SW 1271 (cell line): Measurements from ENCODE around the gene SUMO2.
"Not testable (repeated sequence)": the region's sequence is repeated elsewhere in the genome, so short reads cannot be mapped to it uniquely, and the experiment has no call there.

Experiments used
- DNase-seq, 2 experiments: peaks; one replicate each; lab custom pipeline; 2025; lab: John Stamatoyannopoulos, UW

The SUMO2 gene

DNA sequence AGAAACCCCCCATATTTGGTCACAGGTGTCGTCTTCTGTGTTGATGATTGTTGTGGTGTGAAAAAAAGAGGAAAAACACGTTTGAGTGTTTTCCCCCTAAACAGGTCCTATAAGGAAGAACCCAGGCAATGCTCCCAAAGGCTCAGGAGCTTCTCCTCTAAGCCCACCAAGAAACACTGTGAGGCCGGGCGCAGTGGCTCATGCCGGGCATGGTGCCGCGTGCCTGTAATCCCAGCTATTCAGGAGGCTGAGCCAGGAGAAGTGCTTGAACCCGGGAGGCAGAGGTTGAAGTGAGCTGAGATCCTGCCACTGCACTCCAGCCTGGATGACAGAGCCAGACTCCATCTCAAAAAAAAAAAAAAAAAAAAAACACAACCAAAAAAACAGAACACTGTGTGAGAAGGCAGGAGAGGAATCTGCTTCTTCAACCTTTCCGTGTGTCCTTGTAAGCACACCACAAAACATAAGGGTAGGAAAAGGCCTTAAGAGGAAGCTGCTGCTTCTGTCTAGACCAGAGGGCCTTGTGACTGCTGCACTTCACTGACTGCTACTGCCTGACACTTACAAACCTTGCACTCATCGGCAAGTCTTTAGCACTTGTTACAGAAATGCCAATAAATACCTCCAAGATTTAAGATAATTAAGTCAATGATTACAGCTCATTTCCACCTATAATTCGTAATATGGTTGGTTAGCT is 37.8 kb downstream of the SUMO2 start:
- DNase-seq = no peak

DNA sequence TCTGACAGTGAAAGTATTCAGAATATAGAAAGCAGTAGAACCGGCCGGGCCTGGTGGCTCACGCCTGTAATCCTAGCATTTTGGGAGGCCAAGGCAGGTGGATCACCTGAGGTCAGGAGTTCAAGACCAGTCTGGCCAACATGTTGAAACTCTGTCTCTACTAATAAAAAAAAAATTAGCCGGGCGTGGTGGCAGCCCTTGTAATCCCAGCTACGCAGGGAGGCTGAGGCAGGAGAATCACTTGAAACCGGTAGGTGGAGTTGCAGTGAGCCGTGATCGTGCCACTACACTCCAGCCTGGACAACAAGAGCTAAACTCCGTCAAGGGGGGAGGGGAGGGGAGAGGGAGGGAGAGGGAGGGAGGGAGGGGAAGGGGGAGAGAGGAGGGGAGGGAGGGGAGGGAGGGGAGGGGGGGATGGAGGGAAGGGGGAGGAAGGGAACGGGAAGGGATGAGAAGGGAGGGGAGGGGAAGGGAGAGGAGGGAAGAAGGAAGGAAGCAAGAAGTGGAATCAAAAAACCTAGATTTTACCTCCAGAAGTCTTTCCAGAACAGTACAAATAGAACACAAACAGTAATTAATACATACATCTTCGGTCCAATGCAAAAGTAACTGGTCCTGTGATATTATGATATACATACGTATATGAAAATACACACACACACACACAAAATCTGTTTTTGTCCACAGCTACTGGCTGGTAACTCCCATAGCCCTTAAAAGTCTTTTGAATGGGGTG is 40.4 kb downstream of the SUMO2 start:
- no peak for DNase-seq

DNA sequence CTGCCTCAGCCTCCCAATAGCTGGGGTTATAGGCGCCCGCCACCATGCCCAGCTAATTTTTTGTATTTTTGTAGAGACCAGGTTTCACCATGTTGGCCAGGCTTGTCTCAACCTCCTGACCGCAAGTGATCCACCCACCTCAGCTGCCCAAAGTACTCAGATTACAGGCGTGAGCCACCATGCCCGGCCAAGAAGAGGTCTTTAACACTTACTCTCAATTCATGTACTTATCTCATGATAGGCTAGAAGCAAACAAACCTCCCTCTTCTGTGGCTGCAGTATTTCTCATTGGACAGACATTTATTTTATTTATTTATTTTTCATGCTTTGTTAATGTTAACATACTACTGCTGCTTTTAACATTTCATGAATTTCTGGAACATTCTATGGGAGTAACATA is 44.2 kb downstream of the SUMO2 start:
- no peak for DNase-seq

DNA sequence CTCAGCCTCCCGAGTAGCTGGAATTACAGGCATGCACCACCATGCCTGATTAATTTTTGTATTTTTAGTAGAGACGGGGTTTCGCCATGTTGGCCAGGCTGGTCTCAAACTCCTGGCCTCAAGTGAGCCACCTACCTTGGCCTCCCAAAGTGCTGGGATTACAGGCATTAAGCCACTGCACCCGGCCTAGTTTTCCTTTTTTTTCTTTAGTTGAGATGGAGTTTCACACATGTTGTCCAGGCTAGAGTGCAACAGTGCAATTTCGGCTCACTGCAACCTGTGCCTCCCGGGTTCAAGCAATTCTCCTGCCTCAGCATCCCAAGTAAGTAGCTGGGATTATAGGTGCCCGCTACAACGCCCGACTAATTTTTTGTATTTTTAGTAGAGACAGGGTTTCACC is 45.0 kb downstream of the SUMO2 start:
- DNase-seq = not testable (repeated sequence)

DNA sequence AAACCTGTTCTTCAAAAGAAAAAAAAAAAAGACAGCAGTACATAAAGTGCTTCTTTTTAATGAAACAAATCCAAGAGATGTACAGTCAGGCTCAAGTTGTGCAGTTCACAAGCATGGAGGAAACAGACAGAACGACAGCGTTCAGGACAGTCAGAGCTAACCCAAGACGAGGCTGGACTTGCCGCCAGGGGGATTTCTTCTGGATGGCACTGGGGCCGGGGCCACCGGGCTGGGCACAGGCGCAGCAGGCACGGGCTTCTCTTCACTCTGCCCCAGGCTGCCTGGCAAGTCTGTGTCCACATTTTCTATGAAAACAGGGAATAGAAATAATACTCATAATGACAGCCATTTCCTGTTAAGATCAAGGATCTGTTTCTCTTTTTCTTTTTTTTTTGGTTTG is 46.8 kb downstream of the SUMO2 start:
- no peak for DNase-seq

DNA sequence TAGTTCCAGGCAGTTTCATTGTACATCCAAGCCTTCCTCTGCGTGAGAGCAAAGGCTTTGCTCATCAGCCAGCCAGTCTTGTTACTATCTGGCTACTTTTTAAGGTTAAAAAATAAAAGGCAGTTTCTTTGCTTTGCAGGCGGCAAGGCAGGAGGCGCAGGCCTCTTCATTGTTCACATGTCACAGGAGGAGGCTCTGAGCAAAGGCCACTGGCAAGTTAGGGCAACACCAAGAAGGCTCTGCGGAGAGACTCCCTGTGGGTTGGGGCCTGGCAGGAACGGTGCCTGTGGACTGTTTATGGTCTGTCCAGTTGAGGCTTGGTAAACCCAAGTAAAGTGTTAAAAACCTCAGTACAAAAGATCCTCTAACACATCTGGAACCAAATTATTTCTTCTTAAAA is 47.3 kb downstream of the SUMO2 start:
- no peak for DNase-seq

DNA sequence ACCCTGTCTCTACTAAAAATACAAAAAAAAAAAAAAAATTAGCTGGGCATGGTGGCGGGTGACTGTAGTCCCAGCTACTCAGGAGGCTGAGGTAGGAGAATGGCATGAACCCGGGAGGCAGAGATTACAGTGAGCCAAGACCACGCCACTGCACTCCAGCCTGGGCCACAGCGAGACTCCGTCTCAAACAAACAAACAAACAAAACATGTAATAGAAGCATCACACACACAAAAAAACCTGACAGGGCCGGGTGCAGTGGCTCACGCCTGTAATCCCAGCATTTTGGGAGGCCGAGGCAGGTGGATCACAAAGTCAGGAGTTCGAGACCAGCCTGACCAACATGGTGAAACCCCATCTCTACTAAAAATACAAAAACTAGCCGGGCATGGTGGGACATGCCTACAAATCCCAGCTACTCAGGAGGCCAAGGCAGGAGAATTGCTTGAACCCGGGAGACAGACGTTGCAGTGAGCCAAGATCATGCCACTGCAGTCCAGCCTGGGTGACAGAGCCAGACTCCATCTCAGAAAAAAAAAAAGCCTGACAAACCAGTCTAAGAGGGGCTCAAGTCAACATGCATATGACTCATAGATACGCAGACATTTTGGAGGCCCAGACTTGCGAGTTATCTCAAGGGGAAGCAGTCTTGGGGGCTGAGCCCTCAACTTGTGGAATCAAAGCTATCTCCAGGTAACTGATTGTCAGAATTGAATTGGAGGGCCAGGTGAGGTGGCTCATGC is 49.0 kb downstream of the SUMO2 start:
- DNase-seq = not testable (repeated sequence)

DNA sequence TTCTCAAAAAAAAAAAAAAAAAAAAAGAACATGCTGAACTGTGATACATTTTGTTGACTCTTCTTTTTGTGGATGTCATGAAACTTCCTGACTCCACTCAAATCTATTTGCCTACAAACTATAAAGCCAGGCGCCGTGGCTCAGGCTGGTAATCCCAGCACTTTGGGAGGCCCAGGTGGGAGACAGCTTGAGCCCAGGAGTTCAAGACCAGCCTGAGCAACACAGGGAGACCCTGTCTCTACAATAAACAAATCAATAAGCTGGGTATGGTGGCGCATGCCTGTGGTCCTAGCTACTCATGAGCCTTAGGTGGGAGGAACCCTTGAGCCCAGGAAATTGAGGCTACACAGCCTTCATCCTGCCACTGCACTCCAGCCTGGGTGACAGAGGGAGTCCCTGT is 49.8 kb downstream of the SUMO2 start:
- DNase-seq = no peak

DNA sequence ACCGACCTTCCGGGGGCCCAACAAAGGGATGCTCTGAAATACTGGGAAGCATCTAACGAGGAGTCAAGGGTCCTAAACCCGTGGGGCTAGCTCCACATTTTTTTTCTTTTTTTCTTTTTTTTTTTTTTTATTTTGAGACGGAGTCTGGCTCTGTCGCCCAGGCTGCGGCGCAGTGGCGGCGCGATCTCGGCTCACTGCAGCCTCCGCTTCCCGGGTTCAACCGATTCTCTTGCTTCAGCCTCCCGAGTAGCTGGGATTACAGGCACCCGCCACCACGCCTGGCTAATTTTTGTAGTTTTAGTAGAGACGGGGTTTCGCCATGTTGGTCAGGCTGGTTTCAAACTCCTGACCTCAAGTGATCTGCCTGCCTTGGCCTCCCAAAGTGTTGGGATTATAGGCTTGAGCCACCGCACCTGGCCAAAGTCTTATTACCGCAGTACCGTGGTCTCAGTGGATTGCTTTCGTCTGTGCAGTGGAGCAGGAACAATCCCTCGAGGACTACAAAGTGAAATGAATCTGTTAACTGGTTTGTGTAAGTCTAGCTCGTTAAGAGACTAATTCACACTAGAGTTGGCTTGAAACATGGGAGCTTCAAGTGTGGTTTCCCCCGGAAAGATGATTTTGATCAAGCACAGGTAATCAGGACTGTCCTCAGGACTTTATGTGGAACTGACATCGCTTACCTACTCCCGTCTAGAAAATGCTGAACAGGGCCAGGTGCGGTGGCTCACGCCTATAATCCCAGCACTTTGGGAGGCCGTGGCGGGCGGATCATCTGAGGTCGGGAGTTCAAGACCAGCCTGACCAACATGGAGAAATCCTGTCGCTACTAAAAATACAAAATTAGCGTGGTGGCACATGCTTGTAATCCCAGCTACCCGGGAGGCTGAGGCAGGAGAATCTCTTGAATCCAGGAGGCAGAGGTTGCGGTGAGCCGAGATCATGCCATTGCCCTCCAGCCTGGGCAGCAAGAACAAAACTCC is 50.5 kb downstream of the SUMO2 start:
- not testable (repeated sequence) for DNase-seq

DNA sequence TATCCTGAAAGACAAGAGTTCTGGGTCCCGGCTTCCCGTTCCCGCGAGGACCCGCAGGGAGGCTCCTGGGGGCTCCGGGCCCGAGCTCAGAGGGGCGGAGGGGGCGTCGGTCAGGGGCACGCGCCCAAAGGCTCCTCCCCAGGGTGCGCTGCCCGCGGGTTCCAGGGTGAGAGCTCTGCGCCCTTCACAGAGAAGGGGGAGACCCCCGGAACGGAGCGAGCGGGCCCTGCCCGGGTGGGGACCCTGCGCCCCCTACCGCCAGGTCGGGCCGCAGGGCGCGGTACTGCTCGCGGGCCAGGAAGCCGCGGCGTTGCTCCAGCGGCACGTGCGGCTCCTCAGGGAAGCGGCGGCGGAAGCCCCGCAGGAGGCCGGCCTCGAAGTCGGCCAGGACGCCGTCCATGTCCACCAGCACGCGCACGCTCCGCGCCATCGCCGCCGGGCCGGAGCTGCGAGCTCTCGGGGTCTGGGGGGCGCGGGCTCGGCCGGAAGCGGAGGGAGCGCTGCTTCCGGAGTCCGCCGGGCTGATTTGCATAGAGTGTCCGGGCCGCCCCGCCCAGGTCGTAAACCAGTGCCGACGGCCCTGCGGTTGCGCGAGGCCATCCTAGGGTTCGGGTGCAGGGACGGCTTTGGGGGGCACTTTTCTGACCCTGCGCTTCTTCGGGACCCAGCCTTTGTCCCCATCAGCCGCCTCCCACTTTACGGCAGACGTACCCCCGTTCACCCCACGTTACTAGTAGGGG is 51.3 kb downstream of the SUMO2 start, which contains the start of gene NT5C:
Gene NT5C (minus strand): TSS at position 465 of the 740 bp plus-strand sequence. CDS start 35 bp downstream, at position 430.
- DNase-seq = peak; percentile 53 to 69

DNA sequence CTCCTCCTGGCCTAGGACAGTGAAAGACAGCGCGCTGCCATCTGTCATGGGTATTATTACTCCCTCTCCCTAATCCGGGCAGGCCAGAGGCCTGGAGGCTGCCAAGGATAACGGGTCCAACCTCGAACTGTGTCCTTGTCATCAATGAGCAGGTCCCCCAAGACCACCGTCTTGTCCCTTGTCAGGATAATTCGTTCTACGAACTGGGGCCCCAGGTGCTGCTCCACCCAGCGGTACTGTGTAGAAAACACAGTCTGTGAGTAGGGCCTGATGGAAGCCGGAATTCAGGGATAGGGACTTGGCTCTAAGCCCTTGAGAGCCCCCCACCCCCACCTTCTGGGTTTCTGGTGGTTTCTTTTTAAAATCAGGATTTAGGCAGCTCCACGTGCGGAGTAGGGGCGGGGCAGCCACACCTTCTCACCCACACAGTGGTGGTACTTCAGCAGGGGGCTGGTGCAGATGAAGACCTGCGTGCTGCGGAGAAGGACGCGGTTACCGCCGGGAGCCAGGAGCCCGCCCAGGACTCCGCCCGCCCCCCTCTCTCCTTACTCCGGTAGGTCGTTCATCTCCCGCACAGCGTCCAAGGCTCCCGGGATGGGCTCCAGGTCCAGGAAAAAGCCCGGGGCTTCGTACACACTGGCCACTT is 52.0 kb downstream of the SUMO2 start:
- DNase-seq = peak in 1 of 2 experiments; percentile 56

DNA sequence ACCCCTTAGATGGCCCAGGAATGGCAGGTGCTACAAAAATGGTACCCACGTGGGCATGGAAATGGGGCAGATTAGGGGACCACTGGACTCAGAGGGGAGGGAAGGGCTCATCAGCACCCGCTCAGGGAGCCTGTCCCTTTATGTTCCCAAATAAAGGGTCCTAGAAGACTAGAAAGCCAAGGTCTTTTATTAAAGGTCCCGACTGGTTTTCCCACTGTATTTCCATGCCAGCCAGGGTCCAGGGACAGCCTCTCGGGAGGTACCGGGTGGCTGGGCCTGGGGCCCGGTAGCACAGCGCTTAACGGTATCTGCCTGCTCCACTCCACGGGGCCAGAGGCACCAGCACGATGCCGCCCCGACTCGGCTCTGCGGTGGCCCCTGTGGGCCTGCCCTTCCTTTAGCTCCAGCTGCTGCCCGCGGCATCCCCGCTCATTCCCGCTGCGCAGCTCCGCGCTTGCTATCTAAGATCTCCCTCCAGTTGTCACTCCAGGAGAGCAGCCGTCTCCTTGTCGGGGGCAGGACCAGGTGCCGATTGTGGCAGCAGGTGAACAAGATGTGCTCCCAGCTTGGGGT is 52.6 kb downstream of the SUMO2 start:
- no peak for DNase-seq

DNA sequence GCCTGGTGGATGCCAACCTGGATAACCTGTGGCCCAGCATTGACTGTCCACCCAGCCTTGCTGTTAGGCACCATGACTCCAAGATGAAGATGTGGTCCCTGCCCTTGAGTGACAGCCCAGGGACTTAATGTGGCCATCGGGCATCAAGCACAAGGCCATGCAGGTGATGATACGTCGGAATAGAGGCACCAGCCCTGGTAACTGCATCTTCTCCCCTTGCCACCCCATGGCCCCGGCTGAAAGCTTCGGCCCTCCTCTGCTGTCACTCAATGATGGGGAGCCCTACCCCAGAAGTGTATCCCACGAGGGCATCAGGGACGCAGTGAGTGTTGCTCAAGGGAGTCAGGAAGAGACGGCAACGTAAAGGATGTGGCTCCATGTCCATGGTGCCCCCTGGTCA is 53.2 kb downstream of the SUMO2 start:
- no peak for DNase-seq

DNA sequence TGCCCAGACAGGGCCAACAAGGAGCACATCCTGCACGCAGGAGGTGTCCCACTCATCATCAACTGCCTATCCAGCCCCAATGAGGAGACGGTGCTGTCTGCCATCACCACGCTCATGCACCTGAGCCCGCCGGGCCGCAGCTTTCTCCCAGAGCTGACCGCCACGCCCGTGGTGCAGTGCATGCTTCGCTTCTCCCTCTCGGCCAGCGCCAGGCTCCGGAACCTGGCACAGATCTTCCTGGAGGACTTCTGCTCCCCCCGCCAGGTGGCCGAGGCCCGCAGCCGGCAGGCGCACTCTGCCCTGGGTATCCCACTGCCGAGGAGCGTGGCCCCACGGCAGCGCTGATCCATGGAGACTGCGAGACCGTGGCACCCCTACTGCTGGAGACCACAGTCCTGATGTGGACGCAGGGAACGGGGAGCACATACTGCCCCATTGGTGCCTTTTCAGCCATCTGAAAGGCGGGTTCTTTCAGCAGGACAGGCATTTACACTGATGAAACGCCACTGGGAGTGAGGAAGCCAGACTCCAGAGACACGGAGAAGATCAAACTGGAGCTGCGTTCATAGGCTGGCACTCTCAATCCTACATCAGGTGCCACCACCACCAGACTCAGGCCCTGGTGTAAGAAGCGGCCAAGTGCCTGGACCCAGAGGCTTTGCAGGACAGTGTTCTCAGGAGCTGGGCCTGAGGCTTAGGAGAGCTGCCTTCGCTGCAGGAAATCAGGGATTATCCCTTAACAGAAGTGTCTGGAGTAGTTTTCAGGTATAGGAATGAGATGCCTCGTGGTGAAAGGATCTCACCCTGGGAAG is 53.9 kb downstream of the SUMO2 start:
- no peak for DNase-seq

DNA sequence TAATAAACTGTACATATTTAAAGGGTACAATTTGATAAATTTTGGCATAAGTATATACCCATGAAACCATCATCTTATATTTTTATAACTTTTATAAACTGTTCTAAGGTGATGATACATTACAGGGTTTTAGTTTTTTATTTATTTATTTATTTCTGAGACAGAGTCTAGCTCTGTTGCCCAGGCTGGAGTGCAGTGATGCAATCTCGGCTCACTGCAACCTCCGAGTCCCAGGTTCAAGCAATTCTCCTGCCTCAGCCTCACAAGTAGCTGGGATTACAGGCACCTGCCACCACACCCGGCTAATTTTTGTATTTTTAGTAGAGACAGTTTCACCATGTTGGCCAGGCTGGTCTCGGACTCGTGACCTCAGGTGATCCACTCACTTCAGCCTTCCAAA is 54.8 kb downstream of the SUMO2 start:
- not testable (repeated sequence) for DNase-seq

DNA sequence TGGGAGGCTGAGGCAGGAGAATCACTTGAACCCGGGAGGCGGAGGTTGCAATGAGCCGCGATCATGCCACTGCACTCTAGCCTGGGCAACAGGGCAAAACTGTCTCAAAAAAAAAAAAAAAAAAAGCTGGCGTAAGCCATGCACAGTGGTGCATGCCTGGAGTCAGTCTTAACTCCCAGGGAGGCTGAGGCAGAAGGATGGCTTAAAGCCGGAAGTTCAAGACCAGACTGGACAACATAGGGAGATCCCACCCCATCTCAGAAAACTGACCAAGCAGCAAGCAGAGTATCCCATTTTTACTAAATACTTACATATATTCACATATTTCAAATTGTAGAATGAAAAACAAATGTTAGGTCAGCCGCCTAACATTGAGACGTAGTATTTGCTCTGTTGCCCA is 55.8 kb downstream of the SUMO2 start:
- no peak for DNase-seq

DNA sequence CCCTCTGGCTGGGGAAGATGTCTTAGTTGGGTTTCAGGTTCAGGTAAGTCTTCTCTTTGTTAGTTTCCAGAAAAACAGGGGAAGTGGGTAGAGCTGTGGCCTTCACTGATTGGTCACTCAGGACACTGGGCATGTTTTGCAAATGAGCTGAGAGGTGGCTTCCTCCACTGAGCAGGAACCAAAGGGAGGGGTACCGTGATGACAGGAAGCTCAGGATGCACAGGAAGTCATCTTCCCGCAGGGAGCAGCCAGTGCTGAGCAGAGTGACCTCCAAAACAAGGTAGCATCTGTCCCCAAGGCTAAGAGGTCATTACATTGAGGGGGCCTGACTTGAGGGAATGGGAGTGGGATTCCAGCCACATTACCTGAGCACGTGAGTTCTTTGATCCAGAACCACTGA is 56.8 kb downstream of the SUMO2 start:
- no peak for DNase-seq

DNA sequence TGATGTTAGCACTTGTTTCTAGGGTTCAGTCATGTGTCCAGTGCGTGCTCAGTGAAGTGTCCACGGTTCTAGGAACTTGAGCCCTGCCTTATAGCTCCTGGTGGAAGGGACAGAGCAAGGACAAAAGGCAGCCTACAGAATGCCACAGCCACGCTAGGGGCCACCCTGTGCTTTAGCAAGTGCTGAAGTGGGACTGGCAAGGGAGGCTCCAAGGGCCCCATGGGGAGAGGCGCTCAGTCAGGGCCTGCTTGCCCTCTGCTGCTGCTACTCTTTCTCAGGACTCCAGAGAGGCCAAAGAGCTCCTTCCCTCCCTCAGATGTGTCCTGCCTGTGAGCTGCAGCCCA is 58.0 kb downstream of the SUMO2 start:
- no peak for DNase-seq
